ENCODE measurements around the gene PLXDC1.

GRCh38 chr17:39169518-39169917, 18.1 kb upstream of the PLXDC1 start:
- no peak for TF ChIP-seq POLR2A (IDR thresholded peaks at IDR 0.05; ENCODE audit: low read length)
- no peak for TF ChIP-seq GATA1 (IDR thresholded peaks at IDR 0.05; ENCODE audit: low read depth, low read length)

Measured in erythroblast (primary cell).